SK-N-MC (cell line): ENCODE measurements around the gene UTF1.

Experiments used
- EZH2 ChIP-seq: fragments of 200-600 bp; sonication (generic); IDR thresholded peaks from one replicate; pipeline ENCODE4 v1.6.1; 2017; ENCODE audit warnings: antibody characterized with exemption
- FOXP2 ChIP-seq: optimal IDR thresholded peaks from 2 replicates; pipeline ENCODE3; 2011; ENCODE audit warnings: mild to moderate bottlenecking, moderate library complexity; ENCODE audit not compliant: insufficient read depth; ENCODE audit errors: extremely low read length, control extremely low read depth
- POLR2AphosphoS5 ChIP-seq: IDR thresholded peaks from 2 replicates; pipeline ENCODE4 v1.6.1; 2012; ENCODE audit warnings: mild to moderate bottlenecking, low read depth, low read length, borderline replicate concordance

DNA sequence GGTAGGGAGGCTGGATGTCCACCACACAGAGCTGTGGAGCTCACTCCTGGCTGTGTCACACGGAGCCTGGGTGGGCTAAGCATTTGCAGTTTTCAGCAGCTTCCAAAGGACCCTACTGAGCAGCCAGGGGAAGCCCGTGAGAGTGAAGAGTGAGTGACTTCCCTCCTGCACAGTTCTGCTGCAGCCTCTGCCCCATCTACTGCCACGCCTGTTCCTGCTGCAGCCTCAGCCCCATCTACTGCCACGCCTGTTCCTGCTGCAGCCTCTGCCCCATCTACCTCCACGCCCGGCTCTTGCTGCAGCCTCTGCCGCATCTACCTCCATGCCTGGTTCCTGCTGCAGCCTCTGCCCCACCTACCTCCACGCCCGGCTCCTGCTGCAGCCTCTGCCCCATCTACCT is 34.4 kb downstream of the UTF1 start:
- TF ChIP-seq FOXP2 (no peak), POLR2AphosphoS5 (no peak), EZH2 (no peak)
